ENCODE results near the gene MAGEA8.
"Not testable (repeated sequence)": the region's sequence is repeated elsewhere in the genome, so short reads cannot be mapped to it uniquely, and the experiment has no call there.

Gene MAGEA8, protein sequence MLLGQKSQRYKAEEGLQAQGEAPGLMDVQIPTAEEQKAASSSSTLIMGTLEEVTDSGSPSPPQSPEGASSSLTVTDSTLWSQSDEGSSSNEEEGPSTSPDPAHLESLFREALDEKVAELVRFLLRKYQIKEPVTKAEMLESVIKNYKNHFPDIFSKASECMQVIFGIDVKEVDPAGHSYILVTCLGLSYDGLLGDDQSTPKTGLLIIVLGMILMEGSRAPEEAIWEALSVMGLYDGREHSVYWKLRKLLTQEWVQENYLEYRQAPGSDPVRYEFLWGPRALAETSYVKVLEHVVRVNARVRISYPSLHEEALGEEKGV

DNA sequence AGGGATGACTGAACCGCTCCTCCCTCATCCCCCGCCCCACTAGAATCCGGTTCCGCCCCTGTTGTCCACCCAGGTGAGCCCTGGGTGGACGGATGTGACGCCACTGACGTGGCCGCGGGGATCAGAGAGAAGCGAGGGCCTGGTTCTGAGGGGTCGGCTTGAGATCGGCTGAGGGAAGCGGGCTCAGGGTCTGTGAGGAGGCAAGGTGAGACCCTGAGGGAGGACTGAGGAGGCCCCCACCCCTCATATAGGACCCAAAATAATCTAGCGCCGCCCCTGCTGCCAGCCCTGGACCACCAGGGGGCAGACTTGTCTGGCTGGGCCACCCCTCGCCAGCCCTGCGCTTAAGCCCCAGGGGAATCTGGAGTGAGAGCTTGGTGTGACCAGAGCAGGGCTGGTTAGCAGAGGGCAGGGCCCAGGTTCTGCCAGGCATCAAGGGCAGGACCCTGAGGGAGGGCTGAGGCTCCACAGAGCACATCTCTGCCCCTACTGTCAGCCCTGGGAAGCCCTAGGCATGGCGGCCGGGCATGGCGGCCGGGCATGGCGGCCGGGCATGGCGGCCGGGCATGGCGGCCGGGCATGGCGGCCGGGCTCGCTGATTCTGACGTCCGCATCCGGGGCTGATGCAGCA is at the start of gene MAGEA8:
TSS of gene MAGEA8 (plus strand) at position 103 of the 631 bp plus-strand sequence. CDS start 3,090 bp downstream, outside the sequence.
- Histone ChIP-seq H3K27me3 (ENCODE audit: insufficient read depth, low read length) (peaks cover 9% of the 10 kb centered on the region), H3K4me1 (ENCODE audit: insufficient read depth, low read length) (no peaks in the 10 kb centered on the region), H3K9me3 (ENCODE audit: low read length) (no peaks in the 10 kb centered on the region), H3K36me3 (ENCODE audit: insufficient read depth, low read length) (no peaks in the 10 kb centered on the region), H3K4me3 (ENCODE audit: low read length) (no peak within 1 kb of the TSS), H2AFZ (ENCODE audit: low read depth, low read length) (no peak within 1 kb of the TSS)

DNA sequence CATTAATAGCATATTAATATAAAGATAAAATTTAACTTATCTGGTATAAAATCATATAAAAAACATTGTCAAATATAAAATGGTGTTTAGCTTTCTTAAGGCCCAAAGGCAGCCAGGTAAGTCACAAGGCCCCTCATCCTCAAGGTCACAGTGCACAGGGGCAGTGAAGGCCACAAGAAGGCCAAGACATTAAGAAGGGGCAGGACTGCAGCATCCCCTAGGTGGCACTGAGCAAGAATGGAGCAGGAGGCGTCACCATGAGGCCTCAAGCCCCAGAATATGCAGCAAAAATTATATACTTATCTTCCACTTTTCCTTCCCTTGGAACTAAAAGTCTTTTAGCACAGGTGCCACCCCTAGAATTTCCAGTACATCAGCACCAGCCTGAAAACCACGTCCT is 49.5 kb upstream of the MAGEA8 start:
- Histone ChIP-seq H3K9me3 (ENCODE audit: low read length) (no peaks in the 10 kb centered on the region), H3K4me3 (ENCODE audit: low read length) (no peak overlapping the region), H3K27me3 (ENCODE audit: insufficient read depth, low read length) (peaks cover 5% of the 10 kb centered on the region), H2AFZ (ENCODE audit: low read depth, low read length) (no peak overlapping the region), H3K4me1 (ENCODE audit: insufficient read depth, low read length) (no peaks in the 10 kb centered on the region), H3K36me3 (ENCODE audit: insufficient read depth, low read length) (no peaks in the 10 kb centered on the region)

DNA sequence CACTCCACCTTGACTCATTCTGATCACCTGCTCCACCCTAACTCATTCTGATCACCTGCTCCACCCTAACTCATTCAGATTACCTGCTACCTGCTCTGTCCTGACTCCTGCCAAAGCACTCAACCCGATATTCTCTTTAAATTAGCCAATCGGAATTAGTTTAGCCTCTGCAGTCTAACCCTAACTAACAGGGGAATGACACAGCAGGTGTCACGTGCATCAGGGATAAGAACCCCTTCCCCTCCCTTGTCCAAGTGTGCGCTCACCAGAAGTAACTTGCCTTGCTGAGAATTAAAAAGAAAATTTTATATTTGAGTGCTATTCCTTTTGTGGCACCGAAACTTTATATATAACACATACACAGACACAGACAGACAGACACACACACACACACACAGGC is 44.3 kb upstream of the MAGEA8 start:
- not testable (repeated sequence) for H3K4me3 ChIP-seq (ENCODE audit: low read length); H3K9me3 ChIP-seq (ENCODE audit: low read length); H3K4me1 ChIP-seq (ENCODE audit: insufficient read depth, low read length); H2AFZ ChIP-seq (ENCODE audit: low read depth, low read length); H3K27me3 ChIP-seq (ENCODE audit: insufficient read depth, low read length); H3K36me3 ChIP-seq (ENCODE audit: insufficient read depth, low read length)

DNA sequence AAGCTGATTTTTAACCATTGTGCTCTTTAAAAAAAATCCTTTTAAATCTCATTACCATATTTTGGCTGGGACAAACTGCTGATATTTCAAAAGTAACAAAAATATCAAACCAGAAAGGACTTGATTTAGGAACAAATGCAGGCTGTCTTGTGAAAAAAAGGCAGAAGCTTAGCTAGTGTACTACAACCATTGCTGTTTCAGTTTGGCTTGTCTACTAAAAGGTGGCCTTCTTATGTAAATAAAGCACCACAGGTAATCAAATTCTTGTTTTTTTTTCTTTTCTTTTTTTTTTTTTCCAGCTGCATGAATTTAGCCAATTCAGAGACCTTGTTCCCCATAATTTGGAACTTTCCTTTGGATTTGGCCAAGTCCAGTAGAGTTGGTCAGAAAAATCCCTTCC is 43.8 kb upstream of the MAGEA8 start:
- no peak overlapping the region for H2AFZ ChIP-seq (ENCODE audit: low read depth, low read length)
- no peaks in the 10 kb centered on the region for H3K27me3 ChIP-seq (ENCODE audit: insufficient read depth, low read length)
- no peaks in the 10 kb centered on the region for H3K36me3 ChIP-seq (ENCODE audit: insufficient read depth, low read length)
- no peak overlapping the region for H3K4me3 ChIP-seq (ENCODE audit: low read length)
- no peaks in the 10 kb centered on the region for H3K4me1 ChIP-seq (ENCODE audit: insufficient read depth, low read length)
- no peaks in the 10 kb centered on the region for H3K9me3 ChIP-seq (ENCODE audit: low read length)

DNA sequence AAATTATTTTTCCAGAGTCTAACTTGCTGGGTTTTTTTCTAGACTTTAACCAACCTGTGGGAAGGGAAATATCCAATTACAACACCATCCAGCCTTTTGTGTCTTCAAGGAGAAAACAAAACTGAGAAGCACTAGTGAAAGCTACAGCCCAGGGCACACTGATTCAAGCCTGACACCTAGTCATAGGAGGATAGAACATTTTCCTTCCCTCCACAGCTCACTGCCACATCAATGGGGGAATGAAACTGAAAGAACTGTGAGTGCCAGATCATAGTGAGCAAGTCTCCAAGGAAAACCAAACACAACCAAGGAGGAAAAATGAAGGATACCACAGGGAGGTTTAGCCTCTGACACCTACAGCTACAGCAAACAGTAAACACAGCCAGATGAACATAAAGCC is 43.3 kb upstream of the MAGEA8 start:
- no peaks in the 10 kb centered on the region for H3K27me3 ChIP-seq (ENCODE audit: insufficient read depth, low read length)
- no peak overlapping the region for H3K4me3 ChIP-seq (ENCODE audit: low read length)
- no peak overlapping the region for H2AFZ ChIP-seq (ENCODE audit: low read depth, low read length)
- H3K4me1 ChIP-seq (ENCODE audit: insufficient read depth, low read length): no peaks in the 10 kb centered on the region
- H3K36me3 ChIP-seq (ENCODE audit: insufficient read depth, low read length): no peaks in the 10 kb centered on the region
- no peaks in the 10 kb centered on the region for H3K9me3 ChIP-seq (ENCODE audit: low read length)

DNA sequence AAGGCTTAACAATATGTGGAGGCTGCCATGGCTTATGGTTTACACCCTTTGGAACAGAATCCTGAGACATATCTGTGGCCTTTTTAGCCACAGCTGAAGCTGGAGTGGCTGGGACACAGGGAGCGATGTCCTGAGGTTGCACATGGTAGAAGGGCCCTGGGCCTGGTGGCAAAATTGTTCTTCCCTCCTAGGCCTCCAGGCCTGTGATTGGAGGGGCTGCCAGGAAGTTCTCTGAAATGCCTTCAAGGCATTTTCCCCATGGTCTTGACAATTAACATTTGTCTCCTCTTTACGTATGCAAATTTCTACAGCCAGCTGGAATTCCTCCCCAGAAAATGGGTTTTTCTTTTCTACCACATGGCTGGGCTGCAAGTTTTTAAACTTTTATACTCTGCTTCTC is 39.1 kb upstream of the MAGEA8 start:
- Histone ChIP-seq H3K4me3 (ENCODE audit: low read length) (no peak overlapping the region), H3K9me3 (ENCODE audit: low read length) (no peaks in the 10 kb centered on the region), H3K27me3 (ENCODE audit: insufficient read depth, low read length) (peaks cover 3% of the 10 kb centered on the region), H3K4me1 (ENCODE audit: insufficient read depth, low read length) (no peaks in the 10 kb centered on the region), H2AFZ (ENCODE audit: low read depth, low read length) (no peak overlapping the region), H3K36me3 (ENCODE audit: insufficient read depth, low read length) (no peaks in the 10 kb centered on the region)

DNA sequence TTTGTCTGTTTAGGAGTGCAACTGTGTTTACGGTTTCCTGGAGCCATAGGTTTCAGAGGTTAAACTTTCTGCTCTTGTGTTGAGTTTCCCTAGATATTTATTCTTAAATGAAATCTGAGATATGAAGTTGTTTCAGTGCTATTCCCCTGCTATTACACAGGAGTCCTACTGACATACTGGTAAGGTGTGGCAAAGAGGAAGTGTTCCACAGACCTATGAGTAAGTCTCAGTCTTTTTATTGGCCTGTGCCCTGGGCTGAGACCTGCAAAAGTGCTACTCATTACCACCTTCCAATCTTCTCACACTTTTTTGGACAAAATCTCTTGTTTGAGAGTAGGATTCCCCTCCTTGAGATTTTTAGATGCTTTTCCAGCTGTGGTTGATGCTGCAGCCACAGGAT is 35.6 kb upstream of the MAGEA8 start:
- Histone ChIP-seq H3K27me3 (ENCODE audit: insufficient read depth, low read length) (peaks cover 3% of the 10 kb centered on the region), H3K4me1 (ENCODE audit: insufficient read depth, low read length) (no peaks in the 10 kb centered on the region), H3K36me3 (ENCODE audit: insufficient read depth, low read length) (no peaks in the 10 kb centered on the region), H2AFZ (ENCODE audit: low read depth, low read length) (no peak overlapping the region), H3K4me3 (ENCODE audit: low read length) (no peak overlapping the region), H3K9me3 (ENCODE audit: low read length) (no peaks in the 10 kb centered on the region)

DNA sequence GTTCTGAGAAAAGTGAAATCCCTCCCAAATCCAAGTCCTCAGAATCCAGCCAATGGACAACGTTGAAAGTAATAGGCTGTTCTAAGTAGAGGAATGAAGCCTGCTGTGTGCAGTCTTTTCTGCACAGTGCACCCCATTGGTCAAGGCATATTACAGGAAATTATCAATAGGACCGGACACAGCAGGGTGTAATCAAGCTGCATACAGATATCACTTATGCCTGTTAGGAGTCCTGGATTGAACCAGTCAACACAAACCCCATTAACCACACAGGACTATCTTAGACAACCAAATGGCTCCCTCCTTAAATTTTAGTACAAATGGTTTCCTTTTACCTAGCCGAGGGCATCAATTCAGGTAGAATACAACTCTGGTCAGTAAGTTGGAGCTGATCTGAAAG is 34.2 kb upstream of the MAGEA8 start:
- Histone ChIP-seq H3K36me3 (ENCODE audit: insufficient read depth, low read length) (no peaks in the 10 kb centered on the region), H3K4me1 (ENCODE audit: insufficient read depth, low read length) (no peaks in the 10 kb centered on the region), H3K4me3 (ENCODE audit: low read length) (no peak overlapping the region), H3K9me3 (ENCODE audit: low read length) (no peaks in the 10 kb centered on the region), H3K27me3 (ENCODE audit: insufficient read depth, low read length) (peaks cover 3% of the 10 kb centered on the region), H2AFZ (ENCODE audit: low read depth, low read length) (no peak overlapping the region)

DNA sequence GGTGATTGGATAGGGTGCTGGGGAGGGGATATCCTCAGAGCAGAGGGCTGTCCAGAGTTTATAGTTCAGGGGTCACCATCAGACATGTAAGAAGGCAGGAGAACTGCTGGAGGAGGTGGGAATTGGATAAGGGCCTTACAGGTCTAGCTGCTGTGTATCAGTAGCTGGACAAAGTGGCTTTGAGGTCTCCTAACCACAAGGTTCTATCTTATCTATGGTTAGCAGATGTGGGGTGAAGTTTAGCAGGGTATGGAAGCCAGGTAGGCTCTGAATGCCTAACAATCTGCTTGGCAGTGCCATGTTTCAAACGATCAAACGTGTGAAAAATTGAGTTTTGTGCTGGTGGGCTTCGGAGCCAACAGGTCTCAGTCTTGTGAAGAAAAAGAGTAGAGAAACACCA is 32.1 kb upstream of the MAGEA8 start:
- H3K9me3 ChIP-seq (ENCODE audit: low read length): no peaks in the 10 kb centered on the region
- H2AFZ ChIP-seq (ENCODE audit: low read depth, low read length): no peak overlapping the region
- H3K4me3 ChIP-seq (ENCODE audit: low read length): no peak overlapping the region
- H3K27me3 ChIP-seq (ENCODE audit: insufficient read depth, low read length): peaks cover 3% of the 10 kb centered on the region
- no peaks in the 10 kb centered on the region for H3K36me3 ChIP-seq (ENCODE audit: insufficient read depth, low read length)
- no peaks in the 10 kb centered on the region for H3K4me1 ChIP-seq (ENCODE audit: insufficient read depth, low read length)

DNA sequence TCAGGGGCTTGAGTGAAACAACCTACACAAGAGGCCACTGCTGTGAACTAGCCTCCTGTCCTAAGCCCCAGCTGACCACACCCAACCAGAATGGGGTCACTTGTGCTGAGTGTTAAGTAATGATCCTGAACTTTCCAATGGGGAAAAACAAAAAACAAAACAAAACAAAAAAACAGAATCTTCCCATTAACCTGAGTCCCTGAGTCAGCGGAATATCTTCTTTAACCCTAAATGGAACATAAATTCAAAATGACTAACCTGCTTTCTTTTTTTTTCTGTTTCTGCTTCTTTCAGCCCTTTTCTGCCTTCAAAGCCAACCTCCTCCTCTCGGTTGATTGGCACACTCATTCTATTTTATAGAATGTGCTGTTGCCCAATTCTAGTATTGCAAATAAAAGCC is 31.2 kb upstream of the MAGEA8 start:
- Histone ChIP-seq H3K4me3 (ENCODE audit: low read length) (no peak overlapping the region), H2AFZ (ENCODE audit: low read depth, low read length) (no peak overlapping the region), H3K4me1 (ENCODE audit: insufficient read depth, low read length) (no peaks in the 10 kb centered on the region)

DNA sequence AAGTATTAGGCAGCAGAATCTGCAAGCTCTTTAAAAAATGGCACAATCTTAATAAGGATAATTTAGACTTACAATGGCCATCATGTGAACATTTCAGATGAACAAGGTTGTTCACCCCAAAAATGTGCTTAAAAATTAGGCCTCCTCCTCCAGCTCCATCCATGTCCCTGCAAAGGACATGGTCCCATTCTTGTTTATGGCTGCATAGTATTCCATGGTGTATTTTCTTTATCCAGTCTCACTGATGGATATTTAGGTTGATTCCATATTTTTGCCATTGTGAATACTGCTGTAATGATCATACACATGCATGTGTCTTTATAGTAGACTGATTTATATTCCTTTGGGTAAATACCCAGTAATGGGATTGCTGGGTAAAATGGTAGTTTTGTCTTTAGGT is 29.1 kb upstream of the MAGEA8 start:
- Histone ChIP-seq H3K27me3 (ENCODE audit: insufficient read depth, low read length) (peaks cover 2% of the 10 kb centered on the region), H3K4me1 (ENCODE audit: insufficient read depth, low read length) (no peaks in the 10 kb centered on the region), H2AFZ (ENCODE audit: low read depth, low read length) (no peak overlapping the region), H3K9me3 (ENCODE audit: low read length) (no peaks in the 10 kb centered on the region), H3K4me3 (ENCODE audit: low read length) (no peak overlapping the region), H3K36me3 (ENCODE audit: insufficient read depth, low read length) (no peaks in the 10 kb centered on the region)

More for the DNA sequence above, 31.2 kb upstream of the MAGEA8 start:
- Histone ChIP-seq H3K9me3 (ENCODE audit: low read length) (no peaks in the 10 kb centered on the region), H3K36me3 (ENCODE audit: insufficient read depth, low read length) (no peaks in the 10 kb centered on the region), H3K27me3 (ENCODE audit: insufficient read depth, low read length) (peaks cover 5% of the 10 kb centered on the region)

DNA sequence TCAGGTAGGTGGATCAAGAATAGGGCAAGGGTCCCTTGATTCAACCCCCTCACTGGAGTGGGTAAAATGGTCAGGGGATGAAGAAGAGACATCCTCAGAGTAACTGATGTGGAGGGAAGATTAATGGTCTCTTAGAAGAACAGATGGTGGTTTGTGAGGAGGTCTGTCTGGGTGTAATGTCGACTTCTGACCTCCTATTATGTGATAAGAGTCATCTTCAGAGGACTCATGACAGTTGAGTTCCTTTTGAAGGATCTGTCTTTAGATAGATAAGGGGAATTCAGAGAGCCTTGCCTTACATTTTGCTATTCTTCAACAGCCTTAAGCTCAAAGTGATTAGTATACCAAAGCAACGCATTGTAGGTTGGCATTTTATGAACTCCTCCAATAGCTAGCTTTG is 27.1 kb upstream of the MAGEA8 start:
- H3K36me3 ChIP-seq (ENCODE audit: insufficient read depth, low read length): no peaks in the 10 kb centered on the region
- H3K27me3 ChIP-seq (ENCODE audit: insufficient read depth, low read length): peaks cover 2% of the 10 kb centered on the region
- no peaks in the 10 kb centered on the region for H3K9me3 ChIP-seq (ENCODE audit: low read length)
- no peaks in the 10 kb centered on the region for H3K4me1 ChIP-seq (ENCODE audit: insufficient read depth, low read length)
- H2AFZ ChIP-seq (ENCODE audit: low read depth, low read length): no peak overlapping the region
- H3K4me3 ChIP-seq (ENCODE audit: low read length): no peak overlapping the region

DNA sequence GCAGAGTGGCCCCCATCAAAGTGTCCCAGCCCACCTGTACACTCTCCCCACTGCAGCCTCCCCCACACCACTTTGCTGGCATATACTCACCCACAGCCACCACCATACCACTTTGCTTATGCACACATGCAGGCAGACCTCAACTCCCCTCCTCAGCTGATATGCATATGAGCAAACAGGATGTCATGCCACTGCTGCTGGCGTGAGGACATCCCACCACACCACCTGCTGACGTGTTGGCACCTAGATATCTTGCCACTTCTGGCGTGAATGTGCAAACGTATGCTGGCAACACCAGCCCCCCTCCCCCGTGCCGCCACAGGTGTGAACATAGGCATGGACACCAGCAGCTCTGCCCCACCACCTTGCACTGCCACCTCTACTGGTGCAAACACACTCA is 22.4 kb upstream of the MAGEA8 start:
- H3K4me1 ChIP-seq (ENCODE audit: insufficient read depth, low read length): no peaks in the 10 kb centered on the region
- no peaks in the 10 kb centered on the region for H3K36me3 ChIP-seq (ENCODE audit: insufficient read depth, low read length)
- no peak overlapping the region for H2AFZ ChIP-seq (ENCODE audit: low read depth, low read length)
- H3K27me3 ChIP-seq (ENCODE audit: insufficient read depth, low read length): peaks cover 2% of the 10 kb centered on the region
- H3K4me3 ChIP-seq (ENCODE audit: low read length): no peak overlapping the region
- no peaks in the 10 kb centered on the region for H3K9me3 ChIP-seq (ENCODE audit: low read length)

DNA sequence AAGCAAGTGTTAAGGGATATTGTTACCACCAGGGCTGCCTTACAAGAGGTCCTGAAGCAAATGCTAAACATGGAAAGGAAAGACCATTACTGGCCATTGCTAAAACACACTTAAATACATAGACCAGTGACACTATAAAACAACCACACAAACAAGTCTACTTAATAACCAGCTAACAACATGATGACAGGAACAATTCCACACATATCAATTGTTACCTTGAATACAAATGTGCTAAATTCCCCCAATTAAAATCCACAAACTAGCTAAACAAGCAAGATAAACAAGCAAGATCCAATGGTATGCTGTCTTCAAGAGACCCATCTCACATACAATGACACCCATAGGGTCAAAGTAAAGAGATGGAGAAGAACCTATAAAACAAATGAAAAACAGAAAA is 20.5 kb upstream of the MAGEA8 start:
- no peak overlapping the region for H2AFZ ChIP-seq (ENCODE audit: low read depth, low read length)
- H3K4me1 ChIP-seq (ENCODE audit: insufficient read depth, low read length): no peaks in the 10 kb centered on the region
- no peak overlapping the region for H3K4me3 ChIP-seq (ENCODE audit: low read length)
- no peaks in the 10 kb centered on the region for H3K36me3 ChIP-seq (ENCODE audit: insufficient read depth, low read length)
- H3K9me3 ChIP-seq (ENCODE audit: low read length): no peaks in the 10 kb centered on the region
- no peaks in the 10 kb centered on the region for H3K27me3 ChIP-seq (ENCODE audit: insufficient read depth, low read length)

Data from neuron (in vitro differentiated cells).